Stimulated activated CD4-positive, alpha-beta T cell treated with anti-CD3 and anti-CD28 coated beads, TNF-alpha, amount 100 ng/mL, for 24 hours (primary cell): Measurements from ENCODE around the gene PPP2R3C.
"Not testable (repeated sequence)": the region's sequence is repeated elsewhere in the genome, so short reads cannot be mapped to it uniquely, and the experiment has no call there.

Experiments
- DNase-seq, 3 experiments: peaks; one replicate each; pipeline ENCODE4 v3.0.0-alpha.2; 2020; ENCODE audit warnings: low read depth in 3 of 3

Gene PPP2R3C

GRCh38 chr14:35052637-35053036 is 69.2 kb downstream of the PPP2R3C start:
- DNase-seq = no peak

- DNase-seq = no peak
These were observed 70.0 kb downstream of the PPP2R3C start for GRCh38 chr14:35051796-35052195.

GRCh38 chr14:35050652-35051051 is 71.1 kb downstream of the PPP2R3C start:
- no peak for DNase-seq

GRCh38 chr14:35047976-35048513 is 73.7 kb downstream of the PPP2R3C start:
- no peak for DNase-seq

GRCh38 chr14:35046751-35047536 is 74.8 kb downstream of the PPP2R3C start:
- DNase-seq = peak in 2 of 3 experiments; percentile 1 to 13

GRCh38 chr14:35046048-35046750 is 75.6 kb downstream of the PPP2R3C start, which contains the start of gene FAM177A1:
FAM177A1 (plus strand) TSS chr14:35046272; CDS start chr14:35046464, 192 bp downstream.
- peak; percentile 95 to 99 (median 96) for DNase-seq

- no peak for DNase-seq
These were observed 76.1 kb downstream of the PPP2R3C start for GRCh38 chr14:35045798-35046047.

- no peak for DNase-seq
These were observed 76.6 kb downstream of the PPP2R3C start for GRCh38 chr14:35044939-35045797.

- no peak for DNase-seq
These were observed 78.7 kb downstream of the PPP2R3C start for GRCh38 chr14:35043046-35043445.

GRCh38 chr14:35042632-35043031 is 79.2 kb downstream of the PPP2R3C start:
- DNase-seq = no peak

GRCh38 chr14:35038312-35038711 is 83.5 kb downstream of the PPP2R3C start:
- DNase-seq = not testable (repeated sequence)
